Ishikawa (cell line): ENCODE measurements around the gene CSHL1.

Source experiments
- CREB1 ChIP-seq: IDR thresholded peaks from 2 replicates; pipeline ENCODE4 v1.6.1; 2012; ENCODE audit warnings: low read depth
- EGR1 ChIP-seq: IDR thresholded peaks from 2 replicates; pipeline ENCODE4 v1.6.1; 2012
- EP300 ChIP-seq: IDR thresholded peaks from 2 replicates; pipeline ENCODE4 v1.6.1; 2012; ENCODE audit warnings: borderline replicate concordance
- FOXM1 ChIP-seq: IDR thresholded peaks from 2 replicates; pipeline ENCODE4 v1.6.1; 2012; ENCODE audit warnings: low read depth, borderline replicate concordance
- MAX ChIP-seq: IDR thresholded peaks from 2 replicates; pipeline ENCODE4 v1.6.1; 2012
- NFIC ChIP-seq: IDR thresholded peaks from 2 replicates; pipeline ENCODE4 v1.6.1; 2012
- RAD21 ChIP-seq: IDR thresholded peaks from 2 replicates; pipeline ENCODE4 v1.6.1; 2012; ENCODE audit warnings: low read depth
- REST ChIP-seq: IDR thresholded peaks from 2 replicates; pipeline ENCODE4 v1.6.1; 2012; ENCODE audit warnings: low read depth, mild to moderate bottlenecking
- TAF1 ChIP-seq: IDR thresholded peaks from 2 replicates; pipeline ENCODE4 v1.6.1; 2012; ENCODE audit warnings: low read depth, mild to moderate bottlenecking
- TCF12 ChIP-seq: IDR thresholded peaks from 2 replicates; pipeline ENCODE4 v1.6.1; 2012; ENCODE audit warnings: low read depth
- TEAD4 ChIP-seq: IDR thresholded peaks from 2 replicates; pipeline ENCODE4 v1.6.1; 2012
- USF1 ChIP-seq: IDR thresholded peaks from 2 replicates; pipeline ENCODE4 v1.6.1; 2012
- YY1 ChIP-seq: IDR thresholded peaks from 2 replicates; pipeline ENCODE4 v1.6.1; 2012; ENCODE audit warnings: low read depth
- ZBTB7A ChIP-seq: IDR thresholded peaks from 2 replicates; pipeline ENCODE4 v1.6.1; 2012; ENCODE audit warnings: low read depth

GRCh38 chr17:63947711-63948330 lies 36.8 kb upstream of the CSHL1 start:
- TF ChIP-seq EP300: no peak
- no peak for TF ChIP-seq ZBTB7A
- no peak for TF ChIP-seq YY1
- TF ChIP-seq CREB1: no peak
- TF ChIP-seq TEAD4: no peak
- no peak for TF ChIP-seq REST
- no peak for TF ChIP-seq TCF12
- no peak for TF ChIP-seq TAF1
- TF ChIP-seq RAD21: no peak
- TF ChIP-seq MAX: no peak
- TF ChIP-seq NFIC: no peak
- no peak for TF ChIP-seq FOXM1
- TF ChIP-seq EGR1: no peak
- no peak for TF ChIP-seq USF1
